SKM-1 treated with dmso at 0.1 percent for 144 hours (cell line): Measurements from ENCODE around the gene XPA.
"Not testable (repeated sequence)": the region's sequence is repeated elsewhere in the genome, so short reads cannot be mapped to it uniquely, and the experiment has no call there.

Experiments used
- DNase-seq: peaks from one replicate; lab custom pipeline; 2025; ENCODE audit not compliant: unreplicated experiment; lab: John Stamatoyannopoulos, UW

The XPA gene

DNA sequence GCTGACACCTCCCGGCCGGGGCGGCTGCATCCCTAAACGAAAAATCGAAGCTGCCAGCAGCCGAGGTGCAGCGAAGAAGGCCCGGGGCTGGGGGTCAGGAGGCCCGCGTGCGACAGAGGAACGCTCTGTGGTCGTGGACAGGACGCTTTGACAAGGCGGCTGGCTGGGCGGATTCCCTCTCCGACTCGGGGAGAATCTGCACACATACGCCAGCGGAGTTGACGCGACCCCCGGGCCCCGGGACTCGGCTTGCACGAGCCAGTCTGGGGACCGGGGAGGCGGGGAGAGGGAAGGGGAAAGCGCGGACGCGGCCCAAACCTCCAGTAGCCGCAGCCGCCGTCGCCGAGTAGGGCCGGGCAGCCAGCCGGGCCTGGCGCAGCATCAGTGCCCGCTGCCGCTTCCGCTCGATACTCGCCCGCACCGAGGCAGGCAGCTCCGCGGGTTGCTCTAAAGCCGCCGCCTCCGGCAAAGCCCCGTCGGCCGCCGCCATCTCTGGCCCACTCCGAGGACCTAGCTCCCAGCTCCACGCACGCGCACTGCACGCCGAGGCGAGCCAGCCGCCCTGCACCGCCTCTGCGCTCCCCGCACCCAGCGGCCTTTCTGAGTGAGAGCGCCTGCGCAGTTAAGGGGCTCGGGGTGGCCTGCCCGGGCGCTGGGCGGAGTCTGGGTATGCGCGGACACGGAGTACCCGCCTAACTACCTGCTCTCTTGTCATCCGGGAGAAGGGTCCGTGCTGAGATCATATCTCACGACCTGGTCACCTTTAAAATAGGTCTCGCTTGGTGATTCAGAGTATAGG is at the start of gene XPA:
TSS of gene XPA (minus strand) at position 538 of the 799 bp plus-strand sequence. CDS start at position 490, 48 bp downstream.
- peak; percentile 82 for DNase-seq

- DNase-seq, result no peak
Observed at GRCh38 chr9:97744710-97745708, 47.9 kb upstream of the XPA start.

DNA sequence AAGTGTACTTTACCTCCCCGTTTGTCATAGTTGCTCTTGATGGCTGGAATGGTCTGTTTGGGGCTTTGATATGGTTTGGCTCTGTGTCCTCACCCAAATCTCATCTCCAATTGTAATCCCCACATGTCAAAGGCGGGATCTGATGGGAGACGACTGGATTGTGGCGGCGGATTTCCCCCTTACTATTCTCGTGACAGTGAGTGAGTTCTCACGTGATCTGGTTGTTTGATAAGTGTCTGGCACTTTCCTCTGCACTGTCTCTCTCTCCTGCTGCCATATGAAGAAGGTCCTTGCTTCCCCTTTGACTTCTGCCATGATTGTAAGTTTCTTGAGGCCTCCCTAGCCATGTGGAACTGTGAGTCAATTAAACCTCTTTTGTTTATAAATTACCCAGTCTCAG is 46.9 kb upstream of the XPA start:
- not testable (repeated sequence) for DNase-seq

DNA sequence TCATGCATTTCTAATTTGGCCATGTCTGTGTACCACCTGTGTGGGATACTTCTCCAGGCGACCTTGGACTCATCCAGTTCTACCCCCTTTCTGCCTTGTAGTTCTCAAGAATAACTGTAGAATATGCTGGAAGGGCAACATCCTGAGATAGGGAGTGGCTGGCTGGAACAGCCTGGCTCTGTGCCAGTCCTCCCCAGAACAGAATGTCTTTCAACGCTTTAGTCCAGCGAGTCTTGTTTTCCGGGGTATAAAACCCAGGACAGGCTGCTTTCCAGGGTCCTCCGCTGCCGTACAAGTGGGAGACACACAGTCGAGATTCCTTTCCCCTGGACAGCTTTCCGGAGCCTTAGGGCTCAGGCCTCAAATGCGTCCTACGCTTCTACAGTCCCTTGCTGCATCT is 45.4 kb upstream of the XPA start:
- no peak for DNase-seq

DNA sequence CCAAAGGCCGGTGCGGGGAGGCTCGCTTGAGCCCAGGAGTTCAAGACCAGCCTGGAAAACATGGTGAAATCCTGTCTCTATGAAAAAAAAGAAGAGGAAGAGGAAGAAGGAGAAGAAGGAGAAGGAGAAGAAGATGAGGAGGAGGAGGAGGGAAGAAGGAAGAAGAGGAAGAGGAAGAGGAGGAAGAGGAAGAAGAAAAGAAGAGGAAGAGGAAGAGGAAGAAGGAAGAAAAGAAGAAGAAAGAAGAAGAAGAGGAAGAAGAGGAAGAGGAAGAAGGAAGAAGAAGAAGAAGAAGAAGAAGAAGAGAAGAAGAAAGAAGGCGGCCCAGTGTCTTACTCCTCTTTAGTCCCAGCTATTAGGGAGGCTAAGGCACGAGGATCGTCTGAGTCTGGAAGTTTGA is 44.8 kb upstream of the XPA start:
- DNase-seq, result no peak

GRCh38 chr9:97740848-97741821 is 44.0 kb upstream of the XPA start:
- DNase-seq, result no peak

DNA sequence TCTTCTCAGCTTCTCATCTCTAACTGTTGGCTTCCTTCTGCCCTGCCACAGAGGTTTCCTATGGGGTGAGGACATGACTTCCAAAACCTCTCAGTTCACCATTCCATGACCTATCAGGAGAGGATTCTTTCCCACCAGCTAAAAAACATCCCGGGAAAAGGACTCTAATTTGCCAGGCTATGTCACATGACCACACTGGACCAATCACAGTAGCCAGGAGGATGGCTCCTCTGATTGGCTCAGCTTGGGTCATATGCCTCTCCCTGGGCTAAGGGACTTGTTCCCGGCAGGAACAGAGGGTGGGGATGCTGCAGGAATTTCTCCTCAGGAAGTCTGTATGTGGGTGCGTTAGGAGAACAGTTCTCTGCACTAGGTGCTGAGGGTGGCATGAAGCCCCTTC is 40.3 kb upstream of the XPA start:
- no peak for DNase-seq

DNA sequence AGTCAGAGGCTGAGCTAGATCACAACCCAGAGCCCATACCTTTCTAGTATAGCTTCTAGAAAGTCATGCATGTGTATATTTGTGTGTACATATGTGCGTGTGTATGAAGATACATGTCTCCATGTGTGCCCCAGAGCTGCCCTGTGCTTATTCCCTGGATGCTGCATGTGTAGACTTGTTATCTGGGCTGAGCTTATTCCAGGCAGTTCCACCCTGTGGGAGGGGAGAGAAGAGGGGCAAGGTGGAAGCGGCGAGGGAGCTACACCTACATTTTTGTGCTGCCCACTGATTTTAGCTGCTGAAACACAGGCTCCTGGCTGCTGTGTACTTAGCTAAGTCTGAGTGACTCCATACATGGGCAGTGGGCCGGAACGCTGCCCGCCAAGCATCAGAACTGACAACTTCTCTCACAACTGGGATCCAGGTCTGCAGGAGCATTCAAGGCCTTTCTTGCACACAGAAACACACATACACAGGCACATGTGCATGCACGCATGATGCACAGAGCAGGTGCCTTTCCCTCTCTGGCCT is 38.0 kb upstream of the XPA start:
- no peak for DNase-seq

GRCh38 chr9:97726716-97727115 is 29.6 kb upstream of the XPA start:
- no peak for DNase-seq

- no peak for DNase-seq
Observed at GRCh38 chr9:97723819-97724218, 26.7 kb upstream of the XPA start.

DNA sequence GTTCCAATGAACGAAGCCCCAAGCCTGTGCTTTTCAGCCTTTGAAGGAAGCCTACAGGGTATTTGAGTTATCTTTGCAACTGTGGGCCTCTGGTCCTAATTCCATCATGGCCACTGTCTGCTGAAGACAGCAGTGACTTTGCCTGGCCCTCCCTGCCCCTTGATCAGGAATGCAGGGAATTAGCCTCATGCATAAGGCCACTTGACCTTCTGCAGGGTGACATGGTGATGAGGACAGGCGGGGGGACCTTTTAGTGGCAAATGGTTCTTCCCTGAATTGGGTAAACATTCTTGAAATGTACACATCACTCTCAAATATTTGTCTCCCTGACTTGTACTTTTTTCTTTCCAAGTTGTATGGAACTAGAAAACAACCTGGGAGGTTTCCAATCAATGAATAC is 25.2 kb upstream of the XPA start:
- DNase-seq, result no peak

DNA sequence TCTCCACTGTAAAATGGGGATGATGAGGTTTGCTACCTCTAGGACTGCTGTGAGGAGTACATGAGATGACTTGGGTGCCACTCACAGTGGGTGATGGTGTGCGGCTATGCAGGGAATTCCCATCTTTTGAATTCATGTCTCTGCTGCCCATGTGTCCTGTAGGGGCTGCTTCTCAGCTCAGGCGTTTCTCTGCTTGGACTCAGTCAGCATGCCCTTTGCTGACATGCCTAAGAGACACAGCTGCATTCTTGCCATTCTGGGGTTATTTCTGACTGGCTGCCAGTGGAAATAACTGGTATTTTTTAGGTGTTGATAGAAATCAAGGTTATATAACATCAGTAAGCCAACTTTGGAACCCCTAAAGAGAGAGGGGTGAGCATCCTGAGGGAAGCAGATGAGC is 24.3 kb upstream of the XPA start:
- DNase-seq, result no peak

GRCh38 chr9:97717866-97718265 is 20.7 kb upstream of the XPA start:
- DNase-seq, result no peak

- DNase-seq, result no peak
Observed at GRCh38 chr9:97714435-97714834, 17.3 kb upstream of the XPA start.

DNA sequence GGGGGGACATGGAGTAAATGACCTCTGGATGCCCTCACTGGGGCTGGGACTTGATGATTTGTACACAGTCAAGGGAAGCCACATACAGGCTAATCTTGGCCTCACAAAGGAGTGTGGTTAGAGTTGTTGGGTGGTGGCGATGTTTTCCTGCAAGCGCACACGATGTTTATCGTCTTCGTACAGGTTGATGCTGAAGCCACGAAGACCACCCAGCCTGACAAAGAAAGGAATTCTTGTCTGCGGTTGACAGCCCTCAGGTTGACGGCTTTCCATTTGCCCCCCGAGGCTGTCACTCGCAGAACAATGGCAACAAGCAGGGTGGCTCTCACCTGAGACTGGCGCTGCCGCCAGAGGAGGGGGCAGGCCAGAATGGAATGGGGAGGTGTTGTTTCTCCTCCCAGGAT is 14.1 kb upstream of the XPA start:
- DNase-seq, result no peak

DNA sequence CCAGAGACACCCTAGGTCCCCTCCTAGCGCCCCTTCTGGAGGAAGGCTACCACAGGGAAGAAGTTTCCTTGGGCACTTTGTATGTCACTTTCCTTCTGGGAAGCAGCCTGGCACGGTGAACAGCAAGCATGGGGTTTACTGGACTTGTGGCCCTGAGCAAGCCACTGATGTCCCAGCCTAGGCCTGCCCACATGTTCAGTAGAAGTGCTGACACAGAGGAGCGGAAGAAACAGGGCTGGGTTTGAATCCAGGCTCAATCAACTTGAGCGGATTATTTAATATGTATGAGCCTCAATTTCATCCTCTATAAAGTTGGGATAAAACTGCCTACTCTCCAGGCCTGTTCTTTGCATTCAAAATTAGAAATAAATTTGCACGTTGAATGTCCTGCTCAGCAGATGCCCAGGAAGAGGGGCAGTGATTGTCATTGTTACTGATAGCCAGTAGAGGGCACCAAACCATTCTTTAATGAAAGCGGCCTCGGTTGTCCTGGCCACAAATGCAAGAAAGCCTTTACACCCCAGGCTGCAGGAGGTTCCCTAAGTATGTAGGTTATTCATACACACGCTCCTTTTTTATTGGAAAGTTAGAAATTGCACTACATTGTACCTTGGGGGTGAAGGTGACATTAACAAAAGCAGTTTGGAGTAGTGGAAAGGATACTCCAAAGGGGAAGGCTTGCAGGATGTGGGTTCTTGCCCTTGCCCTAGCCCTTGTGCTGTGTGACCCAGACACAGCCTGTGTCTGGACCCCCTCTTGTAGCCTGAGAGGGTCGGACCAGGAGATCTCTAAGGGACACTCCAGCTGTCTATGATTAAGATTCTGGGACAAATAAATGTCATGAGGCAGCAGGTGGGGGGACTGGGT is 13.4 kb upstream of the XPA start:
- peak; percentile 33 for DNase-seq

GRCh38 chr9:97706246-97706645 is 9.1 kb upstream of the XPA start:
- no peak for DNase-seq

DNA sequence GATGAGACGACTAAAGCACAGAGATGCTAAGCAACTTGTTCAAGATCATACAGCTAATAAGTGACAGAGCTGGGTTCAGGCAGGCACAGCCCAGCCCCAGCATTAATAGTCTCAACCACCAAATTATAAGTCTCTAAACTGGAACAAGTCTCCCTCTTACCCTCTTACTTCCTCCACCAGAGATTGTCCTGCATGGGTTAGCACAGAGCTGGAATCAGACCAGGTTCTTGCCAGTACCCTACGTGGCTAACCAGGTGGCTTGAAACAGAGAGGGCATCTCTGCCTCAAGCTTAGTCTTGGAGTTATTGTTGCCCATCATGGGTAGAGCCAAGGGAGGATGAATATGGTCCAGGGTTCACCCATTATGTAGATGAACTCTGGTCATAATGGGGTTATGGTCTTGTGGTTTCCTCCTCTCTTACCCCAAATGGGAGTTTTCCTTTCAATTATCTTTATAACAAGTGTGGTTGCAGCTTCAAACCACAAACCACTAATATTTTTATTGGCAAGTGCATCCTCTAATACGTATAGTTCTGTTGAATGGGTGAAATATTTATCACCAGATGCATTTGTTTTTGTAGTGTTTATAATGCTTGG is 8.3 kb upstream of the XPA start:
- no peak for DNase-seq

- no peak for DNase-seq
Observed at GRCh38 chr9:97704851-97705250, 7.7 kb upstream of the XPA start.
